GM12878 (cell line): ENCODE measurements around the gene SLC38A1. TPM values are rescaled to one million over a fixed set of nuclear protein-coding genes. Genes with fewer than 3 reads are reported as not detected.

Source experiments
- ATAC-seq: fragments of 200-7000 bp; cut with Tn5 transposase; 3 replicates; pipeline ENCODE4 v1.9.1; 2020; ENCODE audit warnings: mild to moderate bottlenecking, moderate library complexity
- BruUV-seq: library from RNA; stranded (reverse); fragments of 400-500 nt; replicated peaks from 2 replicates; lab custom pipeline; 2021; lab: Mats Ljungman, UMichigan
- CTCF ChIA-PET: fragments of 300-600 bp; sonication (Branson Sonifier 250); formaldehyde crosslinking; extraction: SDS; loops from one replicate; lab custom pipeline; 2021; ENCODE audit warnings: inconsistent platforms; lab: Yijun Ruan, JAX
- POLR2A ChIA-PET: fragments of 350-600 bp; formaldehyde crosslinking; extraction: SDS; loops from one replicate; lab custom pipeline; 2021; ENCODE audit warnings: inconsistent platforms; lab: Charles Lee
- RAD21 ChIA-PET: fragments of 300-600 bp; sonication (Branson Sonifier 250); formaldehyde crosslinking; loops from one replicate; lab custom pipeline; 2023; ENCODE audit warnings: antibody characterized with exemption; ENCODE audit not compliant: unreplicated experiment; lab: Charles Lee
- SMC1A ChIA-PET: fragments of 300-600 bp; sonication (Branson Sonifier 250); formaldehyde crosslinking; loops from one replicate; lab custom pipeline; 2023; ENCODE audit not compliant: unreplicated experiment, uncharacterized antibody; lab: Charles Lee
- DNase-seq: peaks from one replicate; pipeline ENCODE4 v3.0.0-alpha.2; 2011; ENCODE audit warnings: low read depth, low spot score
- FAIRE-seq: peaks from 3 replicates; lab custom pipeline; 2011; peaks lifted over from hg19 to GRCh38; lab: Jason Lieb, UNC
- H2AFZ ChIP-seq: 2 replicates; pipeline ENCODE4 v1.6.0; 2011; ENCODE audit warnings: low read depth, low read length, control low read depth; ENCODE audit not compliant: control insufficient read depth
- H3K27ac ChIP-seq: 2 replicates; pipeline ENCODE4 v1.5.1; 2011; ENCODE audit warnings: control low read depth; ENCODE audit not compliant: control insufficient read depth, insufficient read depth
- H3K27me3 ChIP-seq, 2 experiments: replicated peaks in 1 of 2; 2 replicates each; pipeline versions ENCODE4 v1.6.0 to v1.6.1; 2011; ENCODE audit warnings: low read length in 1 of 2; ENCODE audit not compliant: control insufficient read depth in 2 of 2, insufficient read depth in 2 of 2
- H3K36me3 ChIP-seq, 2 experiments: 2 replicates each; pipeline ENCODE4 v1.5.1; 2011; ENCODE audit warnings: low read length in 1 of 2; ENCODE audit not compliant: control insufficient read depth in 2 of 2, insufficient read depth in 2 of 2
- H3K4me1 ChIP-seq: 2 replicates; pipeline ENCODE4 v1.6.1; 2011; ENCODE audit warnings: mild to moderate bottlenecking, low read length, moderate library complexity, mixed read lengths; ENCODE audit not compliant: control insufficient read depth, insufficient read depth
- H3K4me2 ChIP-seq: 2 replicates; pipeline ENCODE4 v1.6.0; 2011; ENCODE audit warnings: control low read depth; ENCODE audit not compliant: control insufficient read depth, insufficient read depth
- H3K4me3 ChIP-seq: fragments of 200-600 bp; sonication (generic); 2 replicates; pipeline ENCODE4 v1.5.1; 2016
- H3K79me2 ChIP-seq: 2 replicates; pipeline ENCODE4 v1.6.0; 2011; ENCODE audit warnings: low read length; ENCODE audit not compliant: control insufficient read depth, insufficient read depth
- H3K9ac ChIP-seq: 2 replicates; pipeline ENCODE4 v1.8.0; 2011; ENCODE audit warnings: low read length, control low read depth, mixed read lengths; ENCODE audit not compliant: control insufficient read depth, insufficient read depth
- H3K9me3 ChIP-seq: replicated peaks from 3 replicates; pipeline ENCODE4 v1.5.1; 2011; ENCODE audit warnings: mild to moderate bottlenecking, low read length; ENCODE audit not compliant: control insufficient read depth, insufficient read depth
- H4K20me1 ChIP-seq: 2 replicates; pipeline ENCODE4 v1.6.0; 2011; ENCODE audit not compliant: control insufficient read depth, insufficient read depth
- CBX3 ChIP-seq: fragments of 200-600 bp; sonication (generic); IDR thresholded peaks from 2 replicates; pipeline ENCODE4 v1.6.1; 2016; ENCODE audit warnings: low read depth, borderline replicate concordance
- CREM ChIP-seq: IDR thresholded peaks from 2 replicates; pipeline ENCODE4 v1.6.1; 2014; ENCODE audit warnings: antibody characterized with exemption, low read depth
- EP300 ChIP-seq, 2 experiments: fragments of 150-350 bp in 1 of 2; IDR thresholded peaks; 2 replicates each; pipeline ENCODE4 v1.6.1; 2011 to 2012; ENCODE audit warnings: low read depth in 2 of 2, low read length in 2 of 2, borderline replicate concordance in 1 of 2, improper control_type of control experiment in 1 of 2, inconsistent platforms in 1 of 2; ENCODE audit not compliant: control insufficient read depth in 1 of 2
- FOXK2 ChIP-seq: fragments of 450-650 bp; IDR thresholded peaks from 2 replicates; pipeline ENCODE4 v1.6.1; 2017; ENCODE audit warnings: mild to moderate bottlenecking, moderate library complexity
- GATAD2B ChIP-seq: fragments of 450-650 bp; conservative IDR thresholded peaks from 2 replicates; pipeline ENCODE4 v1.6.1; 2017; ENCODE audit warnings: low read depth, mild to moderate bottlenecking, moderate library complexity
- NFIC ChIP-seq: IDR thresholded peaks from 2 replicates; pipeline ENCODE4 v1.6.1; 2012; ENCODE audit warnings: low read depth, mild to moderate bottlenecking, inconsistent platforms, low read length, moderate library complexity
- NKRF ChIP-seq: fragments of 450-650 bp; conservative IDR thresholded peaks from 2 replicates; pipeline ENCODE4 v1.6.1; 2017; ENCODE audit warnings: mild to moderate bottlenecking, moderate library complexity
- NR2F1 ChIP-seq: fragments of 450-650 bp; conservative IDR thresholded peaks from 2 replicates; pipeline ENCODE4 v1.6.1; 2017; ENCODE audit warnings: mild to moderate bottlenecking
- POLR2A ChIP-seq: IDR thresholded peaks from 2 replicates; pipeline ENCODE4 v1.6.1; 2011; ENCODE audit warnings: low read depth, mild to moderate bottlenecking, low read length
- SMAD5 ChIP-seq: IDR thresholded peaks from 2 replicates; pipeline ENCODE4 v1.6.1; 2016; ENCODE audit warnings: antibody characterized with exemption, low read depth
- SREBF1 ChIP-seq: IDR thresholded peaks from 2 replicates; pipeline ENCODE4 v1.6.1; 2012; ENCODE audit warnings: mild to moderate bottlenecking, low read length
- USF1 ChIP-seq: IDR thresholded peaks from 2 replicates; pipeline ENCODE4 v1.6.1; 2011; ENCODE audit warnings: borderline replicate concordance, low read depth, mild to moderate bottlenecking, moderate library complexity, mixed read lengths, low read length; ENCODE audit not compliant: insufficient read depth; ENCODE audit errors: extremely low read length
- USF2 ChIP-seq: IDR thresholded peaks from 2 replicates; pipeline ENCODE4 v1.6.1; 2011; ENCODE audit warnings: low read depth, low read length, improper control_type of control experiment, borderline replicate concordance
- ZBTB4 ChIP-seq: fragments of 450-650 bp; formaldehyde crosslinking; IDR thresholded peaks from 2 replicates; pipeline ENCODE4 v1.4.0; 2022; ENCODE audit warnings: mild to moderate bottlenecking, moderate library complexity
- in situ Hi-C: fragments of 300-500 bp; cut with MboI; formaldehyde crosslinking; loops from 9 replicates; pipeline ENCODE4 v1.14.3; 2018; ENCODE audit warnings: mixed read lengths
- intact Hi-C: fragments of 100-400 bp; cut with micrococcal nuclease; formaldehyde crosslinking; loops from one replicate; pipeline ENCODE4 v1.14.2; 2022; ENCODE audit not compliant: unreplicated experiment
- polyA plus RNA-seq, 11 experiments: library from polyadenylated mRNA; depleted of rRNA in 4 of 11; unstranded in 6 of 11; stranded (reverse) in 5 of 11; fragments of >200 nt; fragmentation: Nextera tagmentation in 4 of 11; fragmentation: Illumina TruSeq in 1 of 11; extraction: Ambion mirVana in 4 of 11; extraction: Trizol in 1 of 11; gene quantifications; 1 replicate in 1 of 11; 2 replicates in 10 of 11; pipeline versions ENCODE4 v1.2.1 to v1.2.3, GENCODE V29; 2011 to 2016; ENCODE audit warnings: inconsistent platforms in 2 of 11, missing spikeins in 2 of 11, low read depth in 1 of 11
- total RNA-seq, 4 experiments: library from RNA; depleted of rRNA in 3 of 4; stranded (reverse); fragments of >200 nt in 3 of 4; fragmentation: Illumina TruSeq in 1 of 4; extraction: Trizol in 1 of 4; gene quantifications; 2 replicates each; pipeline versions ENCODE4 v1.2.1 to v1.2.3, GENCODE V29; 2013 to 2021

Gene SLC38A1
- total and polyA plus RNA-seq, 10 of the 15 experiments (the other 5 are each of a cell fraction or from before 2014, with no cell fraction given) = 38.1 to 191 (median 144) TPM

- BruUV-seq = no TSS peak
- FAIRE-seq (no peak), DNase-seq (no peak), ATAC-seq (no peak; the same call in 1 of the 3 replicates)
- H3K27ac ChIP-seq = no peak overlapping the region
- TF ChIP-seq NKRF (no peak), GATAD2B (no peak), CREM (no peak), USF2 (no peak), SREBF1 (no peak), NFIC (no peak), NR2F1 (no peak), SMAD5 (no peak), POLR2A (no peak), ZBTB4 (no peak), EP300 (IDR thresholded peaks at IDR 0.05; ENCODE audit: borderline replicate concordance in 1 of 2, control insufficient read depth in 1 of 2, low read depth in 2 of 2, low read length in 2 of 2) (no peak), FOXK2 (no peak), USF1 (no peak), CBX3 (no peak)
- H3K36me3 ChIP-seq = peaks cover 17 to 23% of the 10 kb centered on the region in 2 experiments
- no peaks in the 10 kb centered on the region for H3K27me3 ChIP-seq
- ChIA-PET CTCF (interaction anchor here (0.7 to 1.3 kb wide), 3 partner anchors 19 to 120 kb away, joined by 3 to 5 read pairs (median 3); no protein-coding TSS in a partner anchor), SMC1A (interaction anchor here (1.0 to 2.4 kb wide), 6 partner anchors 8 to 45 kb away, joined by 3 to 15 read pairs (median 4); no protein-coding TSS in a partner anchor), POLR2A (no interaction called here), RAD21 (no interaction called here)
- in situ Hi-C loops (no loop called here), intact Hi-C loops (no loop called here)
- no peak overlapping the region for H2AFZ ChIP-seq
- peaks cover 5% of the 10 kb centered on the region; the same call in 1 of the 2 replicates for H4K20me1 ChIP-seq
- H3K79me2 ChIP-seq = peaks cover 78% of the 10 kb centered on the region
- H3K9me3 ChIP-seq = peaks cover 14% of the 10 kb centered on the region; the same call in 2 of the 3 replicates
- no peak overlapping the region for H3K4me3 ChIP-seq
- H3K4me2 ChIP-seq = no peak overlapping the region
- no peaks in the 10 kb centered on the region; the same call in 1 of the 2 replicates for H3K4me1 ChIP-seq
- no peak overlapping the region for H3K9ac ChIP-seq
Observed at GRCh38 chr12:46244997-46245396, 23.8 kb downstream of the SLC38A1 start.
